B cell (primary cell): ENCODE results near the gene ZNF358. TPM values are rescaled to one million over a fixed set of nuclear protein-coding genes. Genes with fewer than 3 reads are reported as not detected.
A peak's percentile ranks its signal among the peaks of the same experiment; 100 is the strongest.

Source experiments
- ATAC-seq: fragments of 200-7000 bp; cut with Tn5 transposase; one replicate; pipeline ENCODE4 v1.10.0; 2021; ENCODE audit warnings: low read depth, mild to moderate bottlenecking, moderate number of reproducible peaks, moderate library complexity
- CTCF ChIA-PET: fragments of 350-600 bp; sonication (Branson Sonifier 250); formaldehyde crosslinking; loops from one replicate; lab custom pipeline; 2021; ENCODE audit warnings: antibody characterized with exemption, inconsistent platforms; lab: Charles Lee
- POLR2A ChIA-PET: fragments of 350-600 bp; sonication (Branson Sonifier 250); formaldehyde crosslinking; loops from one replicate; lab custom pipeline; 2021; ENCODE audit warnings: antibody characterized with exemption; lab: Charles Lee
- DNase-seq: peaks from one replicate; pipeline ENCODE4 v3.0.0; 2013
- H2AFZ ChIP-seq: 2 replicates; pipeline ENCODE4 v1.6.1; 2012; ENCODE audit warnings: mild to moderate bottlenecking, low read depth, low read length; ENCODE audit not compliant: insufficient read depth, poor library complexity, severe bottlenecking
- H3K27ac ChIP-seq, 2 donors: 1 replicate in 1 of 2; 2 replicates in 1 of 2; pipeline ENCODE4 v1.5.1; 2012 to 2013; ENCODE audit warnings: low read length in 2 of 2, mild to moderate bottlenecking in 2 of 2, moderate library complexity in 1 of 2
- H3K27me3 ChIP-seq, 4 experiments: fragments of 200-600 bp in 1 of 4; sonication (generic) in 1 of 4; replicated peaks in 1 of 4; 1 replicate in 2 of 4; 2 replicates in 2 of 4; pipeline versions ENCODE4 v1.6.1 to v1.7.0; 2013 to 2016; ENCODE audit warnings: low read length in 3 of 4, mild to moderate bottlenecking in 2 of 4, mixed read lengths in 1 of 4, moderate library complexity in 1 of 4; ENCODE audit not compliant: insufficient read depth in 4 of 4, control insufficient read depth in 3 of 4; ENCODE audit errors: control extremely low read depth in 1 of 4
- H3K36me3 ChIP-seq, 2 experiments: replicated peaks in 1 of 2; 1 replicate in 1 of 2; 2 replicates in 1 of 2; pipeline versions ENCODE4 v1.6.1 to v1.7.1; 2013; ENCODE audit warnings: low read length in 1 of 2; ENCODE audit not compliant: insufficient read depth in 2 of 2, control insufficient read depth in 1 of 2; ENCODE audit errors: control extremely low read depth in 1 of 2, extremely low read depth in 1 of 2
- H3K4me1 ChIP-seq, 2 donors: fragments of 200-600 bp in 1 of 2; sonication (generic) in 1 of 2; 1 replicate in 1 of 2; 2 replicates in 1 of 2; pipeline versions ENCODE4 v1.5.1 to v1.6.1; 2013 to 2017; ENCODE audit warnings: low read length in 2 of 2; ENCODE audit not compliant: control insufficient read depth in 2 of 2, insufficient read depth in 2 of 2
- H3K4me2 ChIP-seq: replicated peaks from 2 replicates; pipeline ENCODE3; 2012; ENCODE audit warnings: mild to moderate bottlenecking, low read depth, low read length; ENCODE audit not compliant: poor library complexity, severe bottlenecking
- H3K4me3 ChIP-seq, 5 experiments: fragments of 200-600 bp in 1 of 5; sonication (generic) in 1 of 5; 1 replicate in 3 of 5; 2 replicates in 2 of 5; pipeline versions ENCODE4 v1.5.1 to v1.7.0; 2011 to 2016; ENCODE audit warnings: low read length in 4 of 5, mild to moderate bottlenecking in 4 of 5, low read depth in 2 of 5, control low read depth in 1 of 5, moderate library complexity in 1 of 5; ENCODE audit not compliant: insufficient read depth in 1 of 5; ENCODE audit errors: control extremely low read depth in 1 of 5, extremely low read depth in 1 of 5
- H3K79me2 ChIP-seq: fragments of 200-600 bp; sonication (generic); one replicate; pipeline ENCODE4 v1.6.0; 2016; ENCODE audit warnings: low read length; ENCODE audit not compliant: control insufficient read depth, insufficient read depth
- H3K9ac ChIP-seq: fragments of 200-600 bp; sonication (generic); 2 replicates; pipeline ENCODE4 v1.6.1; 2017; ENCODE audit warnings: mild to moderate bottlenecking, low read length, moderate library complexity
- H3K9me3 ChIP-seq, 3 donors: one replicate each; pipeline versions ENCODE4 v1.6.1 to v1.7.1; 2013; ENCODE audit warnings: low read length in 2 of 3; ENCODE audit not compliant: control insufficient read depth in 2 of 3, insufficient read depth in 1 of 3; ENCODE audit errors: control extremely low read depth in 1 of 3
- H4K20me1 ChIP-seq: 2 replicates; pipeline ENCODE4 v1.6.0; 2012; ENCODE audit warnings: mild to moderate bottlenecking, low read length; ENCODE audit not compliant: insufficient read depth, control insufficient read depth, poor library complexity, severe bottlenecking
- H3K27ac Mint-ChIP-seq: one replicate; pipeline ENCODE4 v1.8.0; 2021; ENCODE audit warnings: mixed read lengths
- H3K27me3 Mint-ChIP-seq: one replicate; pipeline ENCODE4 v1.8.0; 2021; ENCODE audit warnings: mixed read lengths
- H3K4me1 Mint-ChIP-seq: one replicate; pipeline ENCODE4 v1.8.0; 2021; ENCODE audit warnings: mixed read lengths
- H3K4me3 Mint-ChIP-seq: one replicate; pipeline ENCODE4 v1.8.0; 2021; ENCODE audit warnings: mixed read lengths
- H3K9me3 Mint-ChIP-seq: one replicate; pipeline ENCODE4 v1.8.0; 2022; ENCODE audit warnings: mixed read lengths; ENCODE audit not compliant: insufficient read depth
- EZH2 ChIP-seq: IDR thresholded peaks from 2 replicates; pipeline ENCODE4 v1.6.1; 2012; ENCODE audit warnings: borderline replicate concordance, low read depth, mild to moderate bottlenecking, moderate library complexity, low read length; ENCODE audit not compliant: insufficient read depth, poor library complexity, severe bottlenecking
- WGBS: methylation state at CpG from one replicate; pipeline ENCODE4 v1.1.5; 2013; ENCODE audit warnings: missing lambda C conversion rate; ENCODE audit not compliant: insufficient coverage; 5-methylcytosine and 5-hydroxymethylcytosine counted together
- intact Hi-C: fragments of 100-400 bp; cut with micrococcal nuclease; formaldehyde crosslinking; loops from one replicate; pipeline ENCODE4 v1.10.0; 2022
- polyA plus RNA-seq: library from polyadenylated mRNA; depleted of rRNA; stranded (reverse); fragments of >200 nt; gene quantifications from 2 replicates; pipeline ENCODE4 v1.2.3, GENCODE V29; 2012
- total RNA-seq, 2 donors: library from RNA; stranded (reverse); fragments of 120-200 nt in 1 of 2; gene quantifications; 1 replicate in 1 of 2; 2 replicates in 1 of 2; pipeline versions ENCODE4 v1.2.3 to v1.2.4, GENCODE V29; 2013 to 2022
- TF ChIP-seq, protein P1 (sequence below): fragments of 200-600 bp; IDR thresholded peaks from one replicate; pipeline ENCODE4 v1.8.0; 2022; ENCODE audit warnings: antibody characterized with exemption, mild to moderate bottlenecking

Gene ZNF358
- total and polyA plus RNA-seq, 2 donors (not counting 1 experiment from before 2014, with no cell fraction given) = 8.5 to 17.5 TPM

- ChIA-PET POLR2A (interaction anchor here (0.6 kb wide), 1 partner anchor 298 kb away, joined by 5 read pairs; no protein-coding TSS in a partner anchor), CTCF (interaction anchor here (1.1 kb wide), 1 partner anchor 23 kb away, joined by 5 read pairs; no protein-coding TSS in a partner anchor)
These were observed 29.4 kb downstream of the ZNF358 start for GRCh38 chr19:7545300-7545699.

GRCh38 chr19:7545904-7546303, 30.0 kb downstream of the ZNF358 start:
- intact Hi-C loops = no loop called here
- H3K27me3 ChIP-seq = no peaks in the 10 kb centered on the region
- H3K79me2 ChIP-seq = no peaks in the 10 kb centered on the region
- WGBS = no CpG with 5 or more reads among the region's 1 CpG
- no peak overlapping the region for H3K27ac ChIP-seq
- Mint-ChIP-seq H3K27me3 (no peaks in the 10 kb centered on the region), H3K4me3 (no peak overlapping the region), H3K27ac (peak overlapping the region; percentile 46), H3K4me1 (peaks cover 17% of the 10 kb centered on the region), H3K9me3 (no peaks in the 10 kb centered on the region)
- TF ChIP-seq, protein P1, sequence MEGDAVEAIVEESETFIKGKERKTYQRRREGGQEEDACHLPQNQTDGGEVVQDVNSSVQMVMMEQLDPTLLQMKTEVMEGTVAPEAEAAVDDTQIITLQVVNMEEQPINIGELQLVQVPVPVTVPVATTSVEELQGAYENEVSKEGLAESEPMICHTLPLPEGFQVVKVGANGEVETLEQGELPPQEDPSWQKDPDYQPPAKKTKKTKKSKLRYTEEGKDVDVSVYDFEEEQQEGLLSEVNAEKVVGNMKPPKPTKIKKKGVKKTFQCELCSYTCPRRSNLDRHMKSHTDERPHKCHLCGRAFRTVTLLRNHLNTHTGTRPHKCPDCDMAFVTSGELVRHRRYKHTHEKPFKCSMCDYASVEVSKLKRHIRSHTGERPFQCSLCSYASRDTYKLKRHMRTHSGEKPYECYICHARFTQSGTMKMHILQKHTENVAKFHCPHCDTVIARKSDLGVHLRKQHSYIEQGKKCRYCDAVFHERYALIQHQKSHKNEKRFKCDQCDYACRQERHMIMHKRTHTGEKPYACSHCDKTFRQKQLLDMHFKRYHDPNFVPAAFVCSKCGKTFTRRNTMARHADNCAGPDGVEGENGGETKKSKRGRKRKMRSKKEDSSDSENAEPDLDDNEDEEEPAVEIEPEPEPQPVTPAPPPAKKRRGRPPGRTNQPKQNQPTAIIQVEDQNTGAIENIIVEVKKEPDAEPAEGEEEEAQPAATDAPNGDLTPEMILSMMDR = no peak
- no peak for TF ChIP-seq EZH2
- H3K4me1 ChIP-seq = peaks cover 3 to 24% of the 10 kb centered on the region in 2 donors
- ChIA-PET CTCF (interaction anchor here (0.5 to 1.1 kb wide), 3 partner anchors 20 to 218 kb away, joined by 3 to 7 read pairs (median 5); no protein-coding TSS in a partner anchor), POLR2A (interaction anchor here (0.6 to 0.7 kb wide), 2 partner anchors 299 to 1434 kb away, joined by 5 to 6 read pairs; no protein-coding TSS in a partner anchor)
- no peaks in the 10 kb centered on the region for H3K9me3 ChIP-seq
- no peak for ATAC-seq
- DNase-seq = peak; percentile 7
- H4K20me1 ChIP-seq = no peaks in the 10 kb centered on the region
- H3K4me2 ChIP-seq = no peak overlapping the region
- peaks cover 5 to 38% of the 10 kb centered on the region in 2 experiments for H3K36me3 ChIP-seq
- no peak overlapping the region for H2AFZ ChIP-seq
- H3K9ac ChIP-seq = no peak overlapping the region
- H3K4me3 ChIP-seq = no peak overlapping the region

More at GRCh38 chr19:7545300-7545699, 29.4 kb downstream of the ZNF358 start:
- H3K79me2 ChIP-seq = no peaks in the 10 kb centered on the region
- Mint-ChIP-seq H3K27ac (peak overlapping the region; percentile 61), H3K4me3 (peak overlapping the region; percentile 10), H3K4me1 (peaks cover 17% of the 10 kb centered on the region), H3K9me3 (no peaks in the 10 kb centered on the region), H3K27me3 (no peaks in the 10 kb centered on the region)
- peaks cover 5 to 39% of the 10 kb centered on the region in 2 experiments for H3K36me3 ChIP-seq
- ATAC-seq (no peak), DNase-seq (peak; percentile 10)
- TF ChIP-seq, protein P1 = no peak
- no peak for TF ChIP-seq EZH2
- H3K4me1 ChIP-seq = peaks cover 3 to 24% of the 10 kb centered on the region in 2 donors
- no peaks in the 10 kb centered on the region for H3K27me3 ChIP-seq
- no peak overlapping the region for H2AFZ ChIP-seq
- H3K9me3 ChIP-seq = no peaks in the 10 kb centered on the region
- 67% methylated on average over 8 of the region's 8 CpGs for WGBS
- no peak overlapping the region for H3K9ac ChIP-seq
- no peak overlapping the region for H3K4me3 ChIP-seq
- H4K20me1 ChIP-seq = no peaks in the 10 kb centered on the region
- H3K4me2 ChIP-seq = no peak overlapping the region
- peak overlapping the region; percentile 16 to 48 for H3K27ac ChIP-seq
- intact Hi-C loops = no loop called here
